Sigmoid colon (tissue), 4 donors: ENCODE results near the gene CCDC102B.

Source experiments
- CTCF ChIP-seq, 4 experiments: fragments of 450-650 bp in 3 of 4; fragments of 200-600 bp in 1 of 4; IDR thresholded peaks; one replicate each; pipeline ENCODE4 v1.5.1; 2016 to 2019; ENCODE audit warnings: antibody characterized with exemption in 4 of 4, mild to moderate bottlenecking in 3 of 4, moderate library complexity in 2 of 4
- EP300 ChIP-seq, 4 donors: sonication (generic); formaldehyde crosslinking; IDR thresholded peaks; one replicate each; pipeline ENCODE4 v1.6.1; 2017; ENCODE audit warnings: antibody characterized with exemption in 4 of 4

GRCh38 chr18:68909579-68909978, 111.7 kb downstream of the CCDC102B start:
- TF ChIP-seq CTCF (IDR thresholded peaks at IDR 0.05) (no peak), EP300 (IDR thresholded peaks at IDR 0.05) (no peak)
